HG03095 (cell line): ENCODE data around the gene SHROOM3.

Experiments
- ATAC-seq: cut with Tn5 transposase; IDR thresholded peaks from one replicate; pipeline ENCODE4 v1.9.1; 2021; ENCODE audit warnings: moderate library complexity; ENCODE audit not compliant: unreplicated experiment

Gene SHROOM3

DNA sequence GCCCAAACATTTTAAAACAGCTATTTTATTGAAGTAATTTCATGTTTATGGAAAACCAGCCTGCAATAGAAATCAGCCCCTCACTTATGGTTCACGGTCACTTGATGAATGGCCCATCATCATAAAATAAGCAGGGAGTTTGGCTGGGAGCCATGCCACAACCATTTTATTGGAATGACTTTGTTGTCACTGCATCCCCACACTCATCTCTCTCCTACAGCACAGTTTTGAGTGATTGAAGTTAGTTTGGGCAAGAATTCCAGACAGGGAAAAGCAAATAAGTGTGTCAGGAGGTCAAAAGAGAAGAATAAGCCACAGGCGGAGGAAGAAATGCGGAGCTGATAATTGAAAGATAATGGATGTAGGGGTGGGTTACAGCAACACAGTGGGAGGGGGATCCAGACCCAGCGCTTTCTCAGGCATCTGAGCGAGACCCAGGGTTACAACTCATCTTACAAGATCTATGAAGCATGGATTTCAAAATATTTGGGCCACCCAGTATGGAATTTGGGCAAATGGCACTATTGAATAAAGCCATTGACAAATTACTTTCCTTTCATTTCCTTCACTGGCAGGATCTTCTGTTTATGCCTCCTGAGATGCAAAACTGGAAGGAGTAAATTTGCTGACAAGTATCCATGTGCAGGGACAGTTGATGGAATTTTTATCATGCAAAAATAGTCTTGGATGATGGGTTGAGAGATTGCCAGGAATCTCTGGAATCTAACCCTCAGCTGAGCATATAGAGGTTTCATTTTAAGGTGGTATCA is 100.8 kb downstream of the SHROOM3 start:
- ATAC-seq, result no peak

DNA sequence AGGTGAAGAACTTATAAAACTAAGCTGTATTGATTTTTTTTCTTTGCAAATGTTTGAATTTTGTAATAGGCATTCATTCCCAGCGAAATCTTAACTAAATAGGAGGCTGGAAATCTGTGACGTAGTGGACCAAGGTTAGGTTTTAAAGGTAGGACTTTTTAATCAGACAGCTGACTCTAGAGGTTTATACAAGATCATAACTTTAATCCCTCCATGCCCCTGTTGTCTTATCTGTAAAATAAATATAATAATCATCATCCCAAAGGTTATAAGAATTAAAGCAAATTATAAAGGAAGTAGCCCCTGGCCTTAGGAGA is 101.3 kb downstream of the SHROOM3 start:
- ATAC-seq, result no peak

DNA sequence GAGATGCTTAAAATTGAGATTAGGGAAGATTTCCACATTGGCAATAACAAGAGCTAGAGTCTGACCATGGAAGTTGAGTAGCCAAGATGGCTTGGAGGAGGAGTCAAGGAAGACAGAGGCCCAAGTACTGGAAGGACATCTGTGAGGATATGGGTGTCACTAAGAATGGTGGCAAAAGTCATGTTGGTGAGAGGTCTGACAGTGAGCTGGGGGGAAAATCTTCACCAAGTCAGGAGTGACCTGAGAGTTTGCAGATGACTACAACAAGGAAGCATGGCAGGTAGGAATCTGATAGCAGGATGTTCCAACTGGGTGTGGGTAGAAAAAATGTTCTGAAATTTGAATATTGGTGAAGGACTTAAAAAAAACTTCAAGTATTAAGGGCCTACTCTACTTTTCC is 103.3 kb downstream of the SHROOM3 start:
- ATAC-seq, result no peak

DNA sequence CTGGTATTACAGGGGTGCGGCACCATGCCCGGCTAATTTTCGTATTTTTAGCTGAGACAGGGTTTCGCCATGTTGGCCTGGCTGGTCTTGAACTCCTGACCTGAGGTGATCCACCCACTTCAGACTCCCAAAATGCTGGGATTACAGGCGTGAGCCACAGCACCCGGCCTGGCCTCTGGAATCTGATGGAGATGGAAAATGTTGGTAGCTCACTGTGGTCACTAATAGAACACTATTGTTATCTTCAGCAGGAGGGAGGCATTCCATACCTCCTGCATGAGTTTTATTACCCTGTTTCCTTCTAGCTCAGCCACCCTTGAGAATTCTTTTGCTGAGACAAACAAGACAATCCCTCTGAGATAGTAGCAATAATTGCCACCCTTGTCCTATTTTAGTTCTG is 105.0 kb downstream of the SHROOM3 start:
- no peak for ATAC-seq

DNA sequence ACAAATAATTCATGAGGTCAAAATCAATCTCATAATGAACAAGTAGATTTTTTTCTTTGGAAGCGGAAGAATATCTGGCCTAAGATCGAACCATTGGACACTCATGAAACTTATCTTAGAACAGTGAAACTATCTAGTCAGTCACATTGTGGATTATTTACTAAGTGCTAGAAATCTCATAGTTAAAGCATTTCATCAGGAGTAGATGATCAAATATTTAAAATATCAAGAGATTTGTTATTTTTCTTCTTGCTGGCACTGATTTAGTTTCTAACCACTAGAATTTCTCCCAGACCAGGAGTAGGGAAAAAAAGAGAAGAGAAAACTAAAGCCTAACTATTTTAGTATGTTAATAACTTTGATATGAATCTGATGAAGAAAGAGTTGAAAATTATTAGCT is 105.5 kb downstream of the SHROOM3 start:
- no peak for ATAC-seq

DNA sequence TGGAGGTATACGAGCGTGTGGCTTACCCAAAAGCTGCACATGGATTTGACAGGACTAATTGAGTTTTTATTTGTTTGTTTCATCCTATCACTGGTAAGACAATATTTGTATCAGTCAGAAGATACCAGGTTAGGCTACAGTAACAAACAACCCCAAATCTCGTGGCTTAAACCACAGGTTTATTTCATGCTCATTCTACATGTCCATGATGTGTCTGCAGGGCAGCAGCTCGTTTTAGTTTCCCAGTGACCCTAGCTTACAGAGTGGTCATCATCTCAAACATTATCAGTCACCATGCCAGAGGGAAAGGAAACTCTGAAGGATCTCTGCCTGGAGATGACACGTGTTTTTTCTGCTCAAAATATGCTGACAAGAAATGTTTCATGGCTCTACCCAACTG is 108.3 kb downstream of the SHROOM3 start:
- ATAC-seq, result no peak

DNA sequence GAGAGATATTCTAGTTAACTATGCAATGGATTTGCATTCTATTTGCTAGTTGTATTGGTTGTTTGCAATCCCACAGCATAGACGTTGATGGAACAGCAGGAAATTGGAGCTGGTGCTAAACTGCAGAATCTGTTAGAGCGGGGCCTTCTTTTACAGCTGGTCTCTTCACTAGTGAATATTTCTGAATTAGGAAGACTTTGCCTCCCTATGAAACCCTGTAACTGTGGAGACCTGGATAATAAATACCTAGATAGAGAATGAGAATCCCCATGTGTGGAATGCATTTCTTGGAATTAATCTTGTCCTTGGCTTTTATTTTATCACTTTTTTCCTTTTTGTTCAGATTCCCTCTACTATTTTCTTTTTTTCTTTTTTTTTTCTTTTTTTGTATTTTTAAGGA is 109.7 kb downstream of the SHROOM3 start:
- no peak for ATAC-seq

DNA sequence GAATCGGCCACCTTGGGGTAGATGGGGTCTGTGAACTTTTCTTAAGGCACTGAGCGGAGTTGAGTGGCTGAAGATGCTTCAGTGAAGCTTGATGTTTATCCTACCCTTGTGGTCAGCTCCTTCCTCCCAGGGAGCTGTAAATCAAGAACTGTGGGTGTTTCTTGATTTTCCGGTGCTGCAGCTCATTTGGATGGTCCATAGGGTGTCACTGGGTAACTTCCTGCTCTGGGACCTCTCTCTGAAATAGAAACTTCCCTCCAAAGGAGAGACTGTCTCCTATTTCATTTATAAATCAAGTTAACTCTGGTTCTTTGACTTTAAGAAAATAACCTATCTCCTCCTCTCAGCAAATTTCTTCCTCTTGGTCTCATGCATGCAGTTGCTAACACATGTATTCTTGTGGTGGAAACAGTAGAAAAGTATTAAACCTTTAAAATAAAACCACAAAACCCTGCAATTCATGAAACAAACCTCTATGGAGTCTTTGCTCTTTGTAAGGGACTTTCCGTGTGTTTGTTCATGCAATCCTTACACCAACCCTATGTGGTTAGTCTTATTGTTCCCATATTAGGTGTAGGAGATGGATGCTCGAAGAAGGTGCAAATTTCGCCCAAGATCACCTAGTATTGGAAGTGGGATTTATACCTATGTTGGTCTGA is 110.3 kb downstream of the SHROOM3 start:
- no peak for ATAC-seq

DNA sequence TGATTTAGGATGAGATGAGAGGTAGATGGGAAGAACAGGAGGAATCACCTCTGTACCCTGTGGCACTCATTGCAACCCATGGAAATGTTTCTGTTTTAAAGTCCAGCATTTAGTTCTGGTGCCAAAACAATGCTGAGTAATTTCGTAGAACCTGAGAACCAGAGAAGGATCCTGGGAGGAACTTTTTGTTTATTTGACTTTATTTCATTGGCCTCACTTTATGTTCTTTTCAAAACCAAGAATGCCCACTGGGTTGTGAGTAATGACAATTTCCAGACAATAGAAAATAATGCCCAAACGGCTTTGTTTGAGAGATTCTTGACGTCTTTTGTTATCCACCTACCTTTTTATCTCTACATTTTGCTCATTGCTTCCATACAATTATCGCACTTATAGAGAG is 111.3 kb downstream of the SHROOM3 start:
- no peak for ATAC-seq

DNA sequence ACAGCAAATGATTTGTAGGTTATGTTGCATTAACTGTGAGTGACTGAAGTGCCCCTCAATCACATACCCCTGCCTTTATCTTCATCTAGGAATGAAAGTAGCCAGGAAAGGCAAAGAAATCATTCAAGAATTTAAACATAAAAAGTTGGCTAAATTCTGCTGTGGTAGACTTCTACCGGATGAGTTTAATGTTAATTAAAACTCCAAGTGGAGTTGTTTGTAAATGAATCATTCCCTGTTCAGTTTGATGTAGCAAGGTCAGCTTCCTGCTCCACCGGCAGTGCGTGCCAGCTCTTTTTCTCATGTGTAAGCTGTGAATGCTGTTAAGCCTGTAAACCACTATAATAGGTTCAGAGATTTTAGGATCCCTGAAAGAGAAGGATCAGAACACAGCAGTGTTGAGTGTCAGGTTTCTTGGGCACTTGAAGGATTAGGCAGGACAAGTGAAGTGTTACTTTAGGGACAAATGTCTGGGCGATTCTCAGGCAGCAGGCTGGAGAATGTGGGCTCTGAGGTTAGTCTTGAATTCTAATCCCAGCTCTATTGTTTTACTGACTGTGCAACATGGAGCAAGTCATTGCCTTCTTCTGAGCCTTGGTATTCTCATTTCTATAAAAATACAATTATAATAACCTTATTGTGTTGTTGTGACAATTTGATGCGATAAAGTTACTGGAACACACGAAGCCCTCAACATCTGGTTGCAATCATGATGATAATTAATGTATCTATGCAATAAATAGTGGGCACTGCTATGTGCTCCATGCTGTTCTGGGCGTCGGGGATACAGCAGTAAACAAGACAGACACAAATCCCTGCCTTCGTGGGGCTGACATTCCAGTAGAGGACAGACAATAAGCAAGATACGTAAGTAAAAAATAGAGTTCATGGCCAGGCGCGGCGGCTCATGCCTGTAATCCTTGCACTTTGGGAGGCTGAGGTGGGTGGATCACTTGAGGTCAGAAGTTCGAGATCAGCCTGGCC is 112.0 kb downstream of the SHROOM3 start:
- no peak for ATAC-seq

DNA sequence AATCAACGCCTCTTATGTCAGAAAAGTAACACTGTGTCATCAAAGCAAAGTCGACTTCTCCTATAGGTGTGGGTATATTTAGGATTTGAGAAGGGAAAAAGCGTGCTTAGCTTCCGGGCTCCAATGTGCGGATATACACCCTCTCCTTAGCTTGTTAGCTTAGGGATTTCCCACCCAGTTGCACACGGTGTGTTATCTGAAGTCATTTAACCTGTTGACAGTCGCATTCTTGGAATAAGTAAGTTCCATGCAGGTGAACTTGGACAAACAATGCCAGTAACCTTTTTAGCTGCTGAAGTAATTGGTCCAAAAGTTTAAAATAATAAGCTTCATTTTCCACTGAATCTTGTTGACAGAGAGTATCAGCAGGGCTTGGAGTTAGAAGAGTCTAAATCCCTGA is 113.7 kb downstream of the SHROOM3 start:
- no peak for ATAC-seq

DNA sequence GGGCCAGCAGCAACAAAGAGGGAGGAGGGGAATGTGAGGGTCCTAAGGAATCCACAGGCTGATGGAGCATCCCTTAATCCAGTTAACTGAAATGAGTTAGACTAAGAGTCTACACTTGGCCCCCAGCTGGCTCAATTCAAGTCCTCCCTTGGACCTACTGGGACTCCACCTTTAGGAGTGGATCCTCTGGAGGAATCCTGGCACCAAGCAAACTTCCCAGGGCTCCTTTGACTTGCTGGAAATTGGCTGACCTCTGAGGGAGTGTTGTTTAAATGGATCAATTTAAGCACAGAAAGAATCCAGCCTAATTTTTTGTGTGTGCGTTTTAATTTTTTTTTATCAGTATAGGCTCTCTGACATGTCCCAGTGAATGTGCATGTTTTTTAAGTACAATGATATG is 114.7 kb downstream of the SHROOM3 start:
- ATAC-seq, result no peak

DNA sequence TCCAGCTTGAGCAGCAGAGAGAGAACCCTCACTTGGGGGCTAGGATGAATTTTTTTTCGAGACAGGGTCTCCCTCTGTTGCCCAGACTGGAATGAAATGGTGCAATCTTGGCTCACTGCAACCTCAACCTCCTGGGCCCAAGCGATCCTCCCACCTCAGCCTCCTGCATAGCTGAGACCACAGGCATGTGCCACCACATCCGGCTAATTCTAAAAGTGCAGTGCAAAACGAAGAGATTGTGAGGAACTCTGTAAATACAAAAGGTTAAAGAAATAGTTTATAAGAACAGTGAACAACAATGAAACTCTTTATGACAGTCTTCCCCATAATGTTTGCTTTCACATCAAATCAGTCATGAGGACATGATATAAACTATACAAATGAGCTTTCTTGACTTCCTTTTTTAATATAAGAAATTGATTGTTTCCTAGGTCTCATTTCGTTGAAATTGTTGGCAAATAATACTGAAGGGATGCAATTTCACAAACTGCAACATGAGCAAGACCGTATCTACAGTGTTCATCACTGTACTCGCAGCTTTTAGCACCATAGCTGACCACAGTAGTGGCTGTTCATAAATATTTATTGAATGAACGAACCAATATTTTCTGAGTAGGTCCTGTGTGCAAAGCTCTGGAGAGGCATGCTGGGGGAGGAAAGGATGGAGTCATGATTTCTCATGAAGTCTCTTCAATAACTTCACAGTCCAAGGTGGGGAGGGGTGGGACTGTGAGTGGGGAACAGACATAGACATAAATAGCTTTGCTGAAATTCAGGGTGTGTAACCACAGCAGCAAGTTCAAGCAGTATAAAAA is 116.1 kb downstream of the SHROOM3 start:
- ATAC-seq, result no peak

DNA sequence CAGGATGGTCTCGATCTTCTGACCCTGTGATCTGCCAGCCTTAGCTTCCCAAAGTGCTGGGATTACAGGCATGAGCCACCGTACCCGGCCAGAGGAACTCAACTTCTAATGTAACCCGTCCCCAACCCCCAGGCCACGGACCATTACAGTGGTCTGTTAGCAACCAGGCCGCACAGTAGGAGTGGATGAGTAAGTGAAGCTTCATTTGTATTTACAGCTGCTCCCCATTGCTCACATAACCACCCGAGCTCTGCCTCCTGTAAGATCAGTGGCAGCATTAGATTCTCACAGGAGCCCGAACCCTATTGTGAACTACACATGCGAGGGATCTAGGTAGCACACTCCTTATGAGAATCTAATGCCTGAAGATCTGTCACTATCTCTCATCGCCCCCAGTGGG is 119.6 kb downstream of the SHROOM3 start:
- ATAC-seq, result no peak

DNA sequence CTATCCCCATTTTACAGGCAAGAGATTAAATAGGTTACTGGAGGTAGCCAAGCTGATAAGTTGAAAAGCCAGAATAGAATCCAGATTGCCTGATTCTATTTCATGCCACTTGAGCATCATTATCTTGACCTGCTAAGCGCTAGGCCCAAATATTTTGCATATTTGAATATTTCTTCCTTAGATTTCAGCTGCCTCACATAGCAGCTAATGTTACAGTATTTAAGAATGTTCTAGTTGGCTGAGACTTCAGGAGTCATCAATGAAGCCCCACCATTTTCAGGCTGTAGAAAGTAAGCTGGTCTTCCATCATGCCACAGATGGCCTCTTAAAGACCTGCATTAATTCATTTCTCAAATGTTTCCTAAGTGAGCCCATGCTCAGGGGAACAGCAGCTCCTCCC is 121.4 kb downstream of the SHROOM3 start:
- no peak for ATAC-seq

DNA sequence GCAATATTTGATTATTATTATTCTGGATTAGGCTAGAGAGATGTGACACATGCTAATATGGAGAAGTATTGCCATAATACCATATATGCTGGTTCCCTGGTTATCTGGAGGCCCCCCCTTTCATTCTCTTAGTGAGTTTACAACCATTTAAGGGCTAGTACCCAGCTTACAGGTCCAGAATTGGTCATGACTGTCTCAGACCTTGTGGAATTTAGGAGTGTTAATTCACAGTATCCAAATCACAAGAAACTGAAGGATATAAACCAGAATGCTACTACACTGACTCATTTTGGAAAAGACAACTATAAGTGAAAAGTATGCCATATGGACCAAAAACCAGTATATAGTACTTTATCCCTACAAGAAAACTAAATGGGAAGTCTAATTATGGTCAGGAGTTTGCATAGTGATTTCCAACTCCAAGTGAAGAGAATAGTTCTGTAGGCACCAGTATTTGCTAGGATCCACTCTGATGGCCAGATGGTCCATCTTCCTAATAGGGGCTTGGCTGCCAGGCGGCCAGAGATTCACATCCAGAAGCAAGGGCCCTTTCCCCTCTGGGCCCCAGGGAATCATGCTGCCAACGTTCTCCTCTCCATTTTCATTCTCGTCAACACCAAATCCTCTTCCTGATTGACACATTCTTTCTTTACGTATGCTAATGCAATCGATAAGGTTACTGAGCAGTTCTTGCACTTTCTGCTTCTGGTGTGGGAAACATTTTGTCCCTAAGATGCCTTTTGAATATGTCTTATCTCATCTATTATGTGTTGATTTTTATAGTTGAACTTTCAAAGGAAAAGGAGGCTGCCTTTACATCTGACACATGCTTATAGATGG is 123.6 kb downstream of the SHROOM3 start:
- no peak for ATAC-seq

DNA sequence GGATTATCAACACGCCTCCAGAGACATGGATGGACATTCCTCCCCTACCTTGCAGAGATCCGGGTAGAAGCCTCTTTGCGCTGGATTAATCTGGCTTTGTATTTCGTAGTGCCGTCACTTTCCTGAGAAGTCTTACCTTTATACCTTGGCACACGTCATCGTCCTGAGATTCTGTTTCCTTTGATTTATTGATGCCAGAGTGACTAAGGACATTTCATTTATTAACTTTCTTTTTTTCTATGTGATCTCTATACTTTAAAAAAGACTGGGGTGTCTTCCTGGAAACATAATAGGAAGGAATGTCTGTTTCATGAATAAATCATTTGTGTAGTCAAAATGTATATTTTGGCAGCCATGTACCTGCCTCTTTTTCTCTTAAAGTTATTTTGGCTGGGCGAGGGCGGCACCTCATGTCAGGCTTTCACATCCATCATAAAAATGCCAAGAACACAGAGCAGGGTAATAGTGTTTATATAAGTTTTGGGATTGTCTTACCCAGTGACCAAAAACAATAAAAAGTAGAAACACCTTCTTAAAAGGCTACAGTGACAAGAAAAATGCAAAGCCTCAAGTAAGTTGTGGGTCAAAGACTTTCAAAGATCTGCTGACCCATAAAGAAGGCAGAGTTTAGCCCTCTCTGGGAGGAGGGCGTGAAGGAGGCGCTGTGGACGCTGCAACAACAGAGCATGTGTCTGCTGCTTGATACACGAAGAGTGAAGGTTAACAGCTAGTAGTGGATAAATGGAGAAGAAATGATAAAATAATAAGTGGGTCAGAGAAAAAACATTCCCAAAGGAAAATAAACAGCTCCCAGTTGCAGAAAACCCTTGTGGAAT is 124.4 kb downstream of the SHROOM3 start:
- no peak for ATAC-seq

DNA sequence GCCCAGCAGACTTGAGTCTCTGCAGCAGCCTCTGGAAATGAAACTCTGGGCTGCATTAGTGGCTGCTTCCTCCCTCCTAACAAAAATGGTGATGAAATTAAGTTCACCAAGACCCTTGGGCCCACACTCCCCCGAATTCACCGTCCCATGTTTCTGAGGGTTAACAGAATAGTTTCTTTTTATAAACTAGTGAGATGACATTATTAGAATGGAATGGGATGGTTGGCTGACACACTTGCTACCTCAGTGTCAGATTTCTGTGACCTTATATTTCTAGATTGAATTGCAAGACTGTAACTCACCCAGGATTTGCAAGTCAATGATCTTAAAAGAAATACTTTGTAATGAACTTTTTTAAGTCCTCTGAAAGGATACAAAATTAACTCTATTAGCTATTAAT is 127.1 kb downstream of the SHROOM3 start:
- ATAC-seq, result no peak

DNA sequence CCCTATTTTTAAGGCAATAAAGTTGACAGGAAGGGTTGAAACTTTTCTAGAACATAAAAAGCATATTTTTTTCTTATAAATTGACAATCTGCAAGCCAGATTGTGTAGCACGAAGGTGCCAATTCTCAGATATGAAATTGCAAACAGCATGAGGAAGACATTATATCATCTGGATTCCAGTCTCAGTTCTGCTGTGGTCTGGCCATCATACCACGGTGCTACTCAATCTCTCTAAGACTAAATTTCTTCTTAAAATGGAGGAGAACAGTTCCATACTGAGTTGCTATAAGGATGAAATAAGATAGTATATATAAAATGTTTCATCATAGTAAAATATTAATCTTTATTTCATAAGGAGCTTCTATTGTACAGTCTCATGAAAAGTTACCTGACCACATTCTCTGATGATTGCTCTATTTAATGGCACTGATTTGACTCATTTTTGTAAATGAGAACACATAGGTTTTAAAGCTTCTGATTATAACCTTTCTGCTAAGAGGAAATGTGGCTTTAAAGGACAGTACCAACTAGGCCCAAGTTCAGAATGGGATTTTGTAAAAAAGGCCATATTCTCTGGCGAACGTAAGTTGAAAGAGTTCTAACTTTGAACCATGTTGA is 127.9 kb downstream of the SHROOM3 start:
- ATAC-seq, result no peak
